ENCODE data around the gene ITGBL1.

Gene ITGBL1

GRCh38 chr13:101569807-101570206 lies 117.3 kb downstream of the ITGBL1 start:
- no peak for DNase-seq (ENCODE audit: low spot score)

- DNase-seq (ENCODE audit: low spot score), result no peak
Observed at GRCh38 chr13:101570410-101570809, 117.9 kb downstream of the ITGBL1 start.

DNA sequence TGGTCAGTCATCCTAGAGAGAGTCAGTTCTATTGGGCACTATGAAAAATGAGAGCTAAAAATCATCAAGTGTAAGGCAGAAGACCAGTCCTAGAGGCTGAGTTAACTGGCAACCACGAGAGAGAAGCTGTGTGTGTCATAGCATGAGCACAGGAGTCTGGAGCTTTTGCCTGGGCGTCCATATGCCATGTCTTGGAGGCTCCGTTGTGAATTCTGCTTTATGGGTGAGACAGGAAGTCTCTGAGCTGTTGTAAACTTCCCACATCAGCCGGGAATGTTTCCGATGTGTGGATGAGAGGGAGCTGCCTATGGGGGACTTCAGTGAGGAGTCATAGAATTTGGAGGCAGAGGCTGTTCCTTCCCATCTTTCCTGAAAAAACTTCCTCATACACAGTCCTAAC lies 120.0 kb downstream of the ITGBL1 start:
- no peak for DNase-seq (ENCODE audit: low spot score)

DNA sequence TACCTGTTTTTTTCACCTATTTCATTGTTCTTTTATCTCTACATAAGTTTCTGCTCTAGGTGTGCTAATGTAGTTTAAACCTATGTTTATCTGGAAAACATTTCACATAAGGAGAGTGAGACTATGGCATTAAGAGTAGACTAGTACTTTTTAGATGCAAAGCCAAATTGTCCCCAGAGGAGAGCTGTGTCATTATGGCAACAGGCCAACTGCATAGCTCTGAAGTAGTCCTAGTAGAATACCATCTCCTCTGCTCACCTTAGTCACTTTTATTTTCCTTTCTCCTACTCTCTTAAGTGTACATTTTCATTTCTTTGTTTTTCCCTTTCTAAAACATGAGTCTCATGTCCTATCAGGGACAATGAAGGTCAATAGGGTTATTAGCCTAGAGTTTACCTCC lies 123.1 kb downstream of the ITGBL1 start:
- DNase-seq (ENCODE audit: low spot score), result no peak

DNA sequence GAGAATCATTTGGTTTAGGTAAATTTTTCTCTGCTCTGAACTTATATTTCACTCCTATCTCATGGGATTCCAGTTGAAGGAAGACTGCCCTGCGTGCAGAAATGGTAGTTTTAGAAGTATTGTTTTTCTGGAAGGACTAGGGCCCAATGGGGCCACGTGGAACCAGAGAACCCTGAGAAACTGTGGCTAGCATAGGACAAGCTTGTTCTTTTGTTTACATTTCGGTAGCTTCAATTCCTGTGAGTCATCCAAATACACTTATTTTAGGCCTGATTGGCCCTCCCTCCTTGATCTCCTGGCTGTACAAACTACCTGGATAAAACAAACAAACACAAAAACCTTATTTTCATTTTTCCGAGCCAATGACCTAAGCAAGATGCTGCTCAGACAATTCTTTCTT lies 124.0 kb downstream of the ITGBL1 start:
- DNase-seq (ENCODE audit: low spot score), result no peak

DNA sequence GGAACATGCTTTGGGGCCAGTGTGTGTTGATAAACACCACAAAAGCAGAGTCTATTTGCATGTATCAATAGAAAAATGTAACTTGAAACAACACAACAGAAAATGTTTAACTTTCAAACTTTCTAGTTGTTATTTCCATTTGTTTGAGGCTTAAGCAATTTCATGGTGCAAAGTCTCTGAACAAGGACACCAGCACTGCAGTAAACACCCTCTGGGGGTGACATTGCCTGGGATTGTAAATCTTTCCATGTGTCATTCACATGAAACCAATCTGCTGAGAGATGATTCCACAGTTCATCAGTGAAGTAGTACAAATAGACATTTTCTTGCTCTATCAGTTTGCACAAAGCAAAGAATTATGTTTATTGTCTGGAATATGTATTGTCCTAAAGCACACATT lies 124.5 kb downstream of the ITGBL1 start:
- DNase-seq (ENCODE audit: low spot score), result no peak

DNA sequence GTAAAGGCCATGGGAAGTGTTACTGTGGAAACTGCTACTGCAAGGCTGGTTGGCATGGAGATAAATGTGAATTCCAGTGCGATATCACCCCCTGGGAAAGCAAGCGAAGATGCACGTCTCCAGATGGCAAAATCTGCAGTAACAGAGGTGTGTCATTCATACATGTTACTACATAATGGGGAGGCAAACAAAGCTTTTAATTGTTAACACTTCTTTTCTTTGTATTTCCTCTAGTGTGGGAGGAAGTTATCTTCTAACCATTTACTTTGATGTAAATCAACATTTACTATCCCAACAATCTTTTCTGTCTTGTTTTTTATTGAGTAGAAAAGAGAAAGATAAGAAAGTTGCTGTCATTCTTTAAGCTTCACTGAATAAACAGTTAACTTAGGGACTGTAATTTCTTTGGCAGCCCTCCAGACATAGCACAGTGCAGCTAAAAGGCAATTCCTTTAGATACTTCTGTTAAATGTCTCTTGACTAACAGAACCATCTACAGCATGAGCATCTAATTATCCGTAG lies 126.9 kb downstream of the ITGBL1 start:
- DNase-seq (ENCODE audit: low spot score), result no peak

DNA sequence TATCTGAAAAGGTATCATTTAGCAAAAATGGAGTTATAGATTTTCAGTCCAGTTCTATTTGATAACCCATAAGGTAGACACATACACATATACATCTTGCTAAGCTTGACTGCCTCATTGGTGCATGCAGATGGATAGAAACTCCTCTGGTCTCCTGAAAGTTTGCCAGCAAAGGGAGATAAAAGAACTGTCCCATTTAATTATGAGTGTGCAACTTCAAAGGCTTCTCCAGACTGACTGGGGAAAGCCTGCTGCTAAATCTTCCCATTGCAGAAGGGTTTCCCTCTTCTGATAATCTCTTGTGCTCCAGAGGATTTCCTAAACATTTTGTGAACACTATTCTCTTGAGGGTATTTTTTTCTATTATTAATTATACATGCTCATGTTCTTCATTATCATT lies 131.9 kb downstream of the ITGBL1 start:
- DNase-seq (ENCODE audit: low spot score), result no peak

- no peak for DNase-seq (ENCODE audit: low spot score)
Observed at GRCh38 chr13:101590479-101590878, 138.0 kb downstream of the ITGBL1 start.

DNA sequence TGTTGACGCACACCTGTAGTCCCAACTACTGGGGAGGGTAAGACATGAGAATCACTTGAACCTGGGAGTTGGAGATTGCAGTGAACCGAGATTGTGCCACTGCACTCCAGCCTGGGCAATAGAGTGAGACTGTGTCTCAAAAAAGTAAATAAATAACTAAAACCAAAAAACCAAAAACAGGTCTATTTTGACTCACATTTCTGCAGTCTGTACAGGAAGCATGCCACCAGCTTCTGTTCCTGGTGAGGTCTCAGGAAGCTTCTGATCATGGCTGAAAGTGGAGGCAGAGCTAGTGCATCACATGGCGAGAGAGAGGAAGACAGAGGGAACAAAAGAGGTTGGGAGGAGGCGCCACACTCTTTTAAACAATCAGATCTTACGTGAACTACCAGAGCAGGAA lies 142.5 kb downstream of the ITGBL1 start:
- DNase-seq (ENCODE audit: low spot score), result no peak

GRCh38 chr13:101596803-101597202 lies 144.3 kb downstream of the ITGBL1 start:
- no peak for DNase-seq (ENCODE audit: low spot score)

GRCh38 chr13:101611491-101612475 lies 159.3 kb downstream of the ITGBL1 start:
- no peak for DNase-seq (ENCODE audit: low spot score)

DNA sequence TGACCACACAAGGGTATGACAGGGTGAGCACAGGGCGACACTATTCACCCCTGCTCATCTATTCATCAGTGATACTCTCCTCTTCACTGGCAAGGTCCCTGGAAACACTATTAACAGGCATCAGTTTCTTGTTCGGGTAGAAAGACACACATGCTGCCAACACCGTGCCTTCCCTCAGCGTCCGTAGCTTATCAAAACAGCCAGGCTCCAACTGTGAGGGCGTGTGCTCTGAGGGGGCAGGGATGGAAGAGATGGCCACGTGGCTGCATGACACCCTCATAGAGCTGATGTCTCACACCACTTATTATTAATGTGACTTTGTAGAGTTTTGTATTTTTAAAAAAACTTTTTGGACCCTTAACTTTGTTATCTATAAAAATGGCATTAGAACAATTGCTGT lies 160.3 kb downstream of the ITGBL1 start:
- DNase-seq (ENCODE audit: low spot score), result no peak

- no peak for DNase-seq (ENCODE audit: low spot score)
Observed at GRCh38 chr13:101614491-101614890, 162.0 kb downstream of the ITGBL1 start.

- no peak for DNase-seq (ENCODE audit: low spot score)
Observed at GRCh38 chr13:101618440-101619187, 166.1 kb downstream of the ITGBL1 start.

DNA sequence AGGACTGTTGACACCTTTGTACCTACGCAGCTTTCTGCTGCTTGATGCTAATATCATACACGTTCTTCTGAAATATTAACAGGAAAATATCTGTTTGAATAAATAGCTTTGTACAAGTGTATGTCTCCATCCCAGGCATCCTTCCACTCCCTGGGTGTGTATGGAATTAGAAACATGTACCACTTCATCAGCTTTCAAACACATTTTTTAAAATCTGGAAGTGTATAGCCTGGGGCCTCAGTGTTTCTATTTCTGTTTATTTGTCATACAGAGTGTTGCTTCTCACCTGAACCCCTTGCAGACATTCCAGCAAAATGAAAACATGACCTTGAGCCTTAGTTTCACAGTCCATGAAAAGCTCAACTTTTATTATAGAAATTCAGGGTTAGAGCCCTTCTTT lies 168.6 kb downstream of the ITGBL1 start:
- no peak for DNase-seq (ENCODE audit: low spot score)

- no peak for DNase-seq (ENCODE audit: low spot score)
Observed at GRCh38 chr13:101623470-101624209, 171.2 kb downstream of the ITGBL1 start.

GRCh38 chr13:101624210-101624922 lies 171.9 kb downstream of the ITGBL1 start:
- no peak for DNase-seq (ENCODE audit: low spot score)

- no peak for DNase-seq (ENCODE audit: low spot score)
Observed at GRCh38 chr13:101624981-101625380, 172.5 kb downstream of the ITGBL1 start.

DNA sequence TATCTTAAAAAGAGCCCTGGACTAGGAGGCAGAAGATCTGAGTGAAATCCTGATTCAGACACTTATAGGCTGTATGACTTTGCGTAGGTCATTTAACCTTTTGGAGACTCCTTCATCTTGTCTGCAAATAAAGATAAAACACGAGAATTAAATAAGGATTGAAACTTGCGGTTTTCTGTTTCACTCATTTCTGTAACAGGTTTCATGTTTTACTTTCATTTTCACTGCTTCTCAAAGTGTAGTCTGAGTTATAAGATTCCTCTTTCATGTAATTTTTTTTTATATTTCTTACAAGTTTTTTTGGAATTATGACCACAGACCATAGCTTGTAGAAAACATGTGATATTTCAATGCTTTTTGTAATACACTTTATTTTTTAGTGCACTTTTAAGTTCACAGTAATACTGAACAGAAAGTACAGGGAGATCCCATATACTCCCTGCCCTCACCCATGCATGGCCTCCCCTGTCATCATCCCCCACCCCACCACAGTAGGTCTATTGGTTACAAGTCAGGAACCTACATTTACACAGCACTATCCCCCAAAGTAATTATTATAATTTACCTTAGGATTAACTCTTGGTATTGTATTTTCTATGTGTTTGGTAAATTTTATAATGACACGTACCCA lies 174.6 kb downstream of the ITGBL1 start:
- no peak for DNase-seq (ENCODE audit: low spot score)

DNA sequence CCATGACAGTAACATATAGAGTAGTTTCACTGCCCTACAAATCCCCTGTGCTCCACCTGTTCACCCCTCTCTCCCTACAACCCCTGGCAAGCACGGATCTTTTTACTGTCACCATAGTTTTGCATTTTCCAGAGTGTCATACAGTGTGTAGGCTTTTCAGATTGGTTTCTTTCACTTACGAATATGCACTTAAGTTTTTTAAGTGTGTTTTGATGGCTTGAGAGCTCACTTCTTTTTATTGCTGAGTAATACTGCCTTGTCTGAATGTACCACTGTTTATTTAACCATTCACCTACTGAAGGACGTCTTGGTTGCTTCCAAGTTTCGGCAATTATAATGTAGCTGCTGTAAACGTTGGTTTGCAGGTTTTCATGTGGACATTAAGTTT lies 175.1 kb downstream of the ITGBL1 start:
- no peak for DNase-seq (ENCODE audit: low spot score)

Data from globus pallidus (tissue), 1 donor.